22Rv1 (cell line): Measurements from ENCODE around the gene SNAPC3.

Experiments
- ZFX ChIP-seq: fragments of 450-650 bp; IDR thresholded peaks from 2 replicates; pipeline ENCODE4 v1.6.1; 2017; ENCODE audit warnings: antibody characterized with exemption, borderline replicate concordance
- TF ChIP-seq, protein P1 (sequence below): fragments of 450-650 bp; IDR thresholded peaks from 2 replicates; pipeline ENCODE4 v1.5.1; 2017; ENCODE audit warnings: mild to moderate bottlenecking

- TF ChIP-seq, protein P1, sequence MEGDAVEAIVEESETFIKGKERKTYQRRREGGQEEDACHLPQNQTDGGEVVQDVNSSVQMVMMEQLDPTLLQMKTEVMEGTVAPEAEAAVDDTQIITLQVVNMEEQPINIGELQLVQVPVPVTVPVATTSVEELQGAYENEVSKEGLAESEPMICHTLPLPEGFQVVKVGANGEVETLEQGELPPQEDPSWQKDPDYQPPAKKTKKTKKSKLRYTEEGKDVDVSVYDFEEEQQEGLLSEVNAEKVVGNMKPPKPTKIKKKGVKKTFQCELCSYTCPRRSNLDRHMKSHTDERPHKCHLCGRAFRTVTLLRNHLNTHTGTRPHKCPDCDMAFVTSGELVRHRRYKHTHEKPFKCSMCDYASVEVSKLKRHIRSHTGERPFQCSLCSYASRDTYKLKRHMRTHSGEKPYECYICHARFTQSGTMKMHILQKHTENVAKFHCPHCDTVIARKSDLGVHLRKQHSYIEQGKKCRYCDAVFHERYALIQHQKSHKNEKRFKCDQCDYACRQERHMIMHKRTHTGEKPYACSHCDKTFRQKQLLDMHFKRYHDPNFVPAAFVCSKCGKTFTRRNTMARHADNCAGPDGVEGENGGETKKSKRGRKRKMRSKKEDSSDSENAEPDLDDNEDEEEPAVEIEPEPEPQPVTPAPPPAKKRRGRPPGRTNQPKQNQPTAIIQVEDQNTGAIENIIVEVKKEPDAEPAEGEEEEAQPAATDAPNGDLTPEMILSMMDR, result peak; percentile 43; the same call in 1 of the 2 replicates
- TF ChIP-seq ZFX, result no peak
Observed at GRCh38 chr9:15416880-15417279, 5.8 kb upstream of the SNAPC3 start.
